ENCODE results near the gene YAP1.

YAP1 gene

GRCh38 chr11:102240502-102240901, 130.3 kb downstream of the YAP1 start:
- H3K36me3 ChIP-seq (ENCODE audit: insufficient read depth, low read length), result no peaks in the 10 kb centered on the region
- no peak overlapping the region for H3K4me3 ChIP-seq (ENCODE audit: low read depth, low read length)
- H3K27ac ChIP-seq (ENCODE audit: low read depth, low read length), result no peak overlapping the region
- no peaks in the 10 kb centered on the region for H3K79me2 ChIP-seq (ENCODE audit: control insufficient read depth, insufficient read depth, low read length, unreplicated experiment)
- H3K4me1 ChIP-seq (ENCODE audit: control insufficient read depth, insufficient read depth, low read length, unreplicated experiment), result peaks cover 19% of the 10 kb centered on the region
- H3K27me3 ChIP-seq (ENCODE audit: insufficient read depth, low read length), result no peaks in the 10 kb centered on the region
- no peak overlapping the region for H2AFZ ChIP-seq (ENCODE audit: low read length, unreplicated experiment)

GRCh38 chr11:102241026-102241425, 130.8 kb downstream of the YAP1 start:
- H2AFZ ChIP-seq (ENCODE audit: low read length, unreplicated experiment), result no peak overlapping the region
- H3K79me2 ChIP-seq (ENCODE audit: control insufficient read depth, insufficient read depth, low read length, unreplicated experiment), result no peaks in the 10 kb centered on the region
- H3K27me3 ChIP-seq (ENCODE audit: insufficient read depth, low read length), result no peaks in the 10 kb centered on the region
- H3K4me3 ChIP-seq (ENCODE audit: low read depth, low read length), result no peak overlapping the region
- no peaks in the 10 kb centered on the region for H3K36me3 ChIP-seq (ENCODE audit: insufficient read depth, low read length)
- peaks cover 19% of the 10 kb centered on the region for H3K4me1 ChIP-seq (ENCODE audit: control insufficient read depth, insufficient read depth, low read length, unreplicated experiment)
- H3K27ac ChIP-seq (ENCODE audit: low read depth, low read length), result no peak overlapping the region

DNA sequence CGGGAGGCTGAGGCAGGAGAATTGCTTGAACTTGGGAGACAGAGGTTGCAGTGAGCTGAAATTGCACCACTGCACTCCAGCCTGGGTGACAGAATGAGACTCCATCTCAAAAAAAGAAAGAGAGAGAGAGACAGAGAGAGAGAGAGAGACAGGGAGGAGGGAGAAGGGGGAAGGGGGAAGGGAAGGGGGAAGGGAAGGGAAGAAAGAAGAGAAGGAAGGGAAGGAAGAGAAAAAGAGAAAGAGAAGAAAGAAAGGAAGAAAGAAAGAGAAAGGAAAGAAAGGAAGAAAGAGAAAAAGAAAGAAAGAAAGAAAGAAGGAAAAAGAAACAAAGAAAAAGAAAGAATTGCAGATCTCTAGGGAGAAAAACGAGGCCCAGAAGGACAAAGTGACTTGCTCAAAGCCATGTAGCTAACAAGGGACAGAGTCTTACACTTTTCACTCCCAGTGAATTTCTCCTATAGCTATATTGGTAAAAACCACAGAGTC, 133.2 kb downstream of the YAP1 start:
- Histone ChIP-seq H3K36me3 (ENCODE audit: insufficient read depth, low read length) (no peaks in the 10 kb centered on the region), H2AFZ (ENCODE audit: low read length, unreplicated experiment) (no peak overlapping the region), H3K27ac (ENCODE audit: low read depth, low read length) (no peak overlapping the region), H3K27me3 (ENCODE audit: insufficient read depth, low read length) (no peaks in the 10 kb centered on the region), H3K4me3 (ENCODE audit: low read depth, low read length) (no peak overlapping the region), H3K4me1 (ENCODE audit: control insufficient read depth, insufficient read depth, low read length, unreplicated experiment) (peaks cover 19% of the 10 kb centered on the region), H3K79me2 (ENCODE audit: control insufficient read depth, insufficient read depth, low read length, unreplicated experiment) (no peaks in the 10 kb centered on the region)

- H3K79me2 ChIP-seq (ENCODE audit: control insufficient read depth, insufficient read depth, low read length, unreplicated experiment), result no peaks in the 10 kb centered on the region
- H3K4me1 ChIP-seq (ENCODE audit: control insufficient read depth, insufficient read depth, low read length, unreplicated experiment), result peaks cover 19% of the 10 kb centered on the region
- H2AFZ ChIP-seq (ENCODE audit: low read length, unreplicated experiment), result no peak overlapping the region
- H3K27me3 ChIP-seq (ENCODE audit: insufficient read depth, low read length), result no peaks in the 10 kb centered on the region
- 0 out of 2 replicates have a peak overlapping the region, but pooled peaks have one; percentile 12 for H3K27ac ChIP-seq (ENCODE audit: low read depth, low read length)
- no peak overlapping the region for H3K4me3 ChIP-seq (ENCODE audit: low read depth, low read length)
- no peaks in the 10 kb centered on the region for H3K36me3 ChIP-seq (ENCODE audit: insufficient read depth, low read length)
Measured at GRCh38 chr11:102244681-102245409, 134.6 kb downstream of the YAP1 start.

GRCh38 chr11:102251423-102251822, 141.2 kb downstream of the YAP1 start:
- H3K4me1 ChIP-seq (ENCODE audit: control insufficient read depth, insufficient read depth, low read length, unreplicated experiment), result peaks cover 5% of the 10 kb centered on the region
- H3K79me2 ChIP-seq (ENCODE audit: control insufficient read depth, insufficient read depth, low read length, unreplicated experiment), result no peaks in the 10 kb centered on the region
- no peaks in the 10 kb centered on the region for H3K36me3 ChIP-seq (ENCODE audit: insufficient read depth, low read length)
- H2AFZ ChIP-seq (ENCODE audit: low read length, unreplicated experiment), result no peak overlapping the region
- H3K4me3 ChIP-seq (ENCODE audit: low read depth, low read length), result no peak overlapping the region
- H3K27me3 ChIP-seq (ENCODE audit: insufficient read depth, low read length), result no peaks in the 10 kb centered on the region
- H3K27ac ChIP-seq (ENCODE audit: low read depth, low read length), result no peak overlapping the region

GRCh38 chr11:102252339-102252891, 142.2 kb downstream of the YAP1 start:
- H3K27me3 ChIP-seq (ENCODE audit: insufficient read depth, low read length), result no peaks in the 10 kb centered on the region
- peaks cover 7% of the 10 kb centered on the region for H3K4me1 ChIP-seq (ENCODE audit: control insufficient read depth, insufficient read depth, low read length, unreplicated experiment)
- H3K27ac ChIP-seq (ENCODE audit: low read depth, low read length), result no peak overlapping the region
- no peak overlapping the region for H2AFZ ChIP-seq (ENCODE audit: low read length, unreplicated experiment)
- H3K36me3 ChIP-seq (ENCODE audit: insufficient read depth, low read length), result no peaks in the 10 kb centered on the region
- H3K79me2 ChIP-seq (ENCODE audit: control insufficient read depth, insufficient read depth, low read length, unreplicated experiment), result no peaks in the 10 kb centered on the region
- no peak overlapping the region for H3K4me3 ChIP-seq (ENCODE audit: low read depth, low read length)

DNA sequence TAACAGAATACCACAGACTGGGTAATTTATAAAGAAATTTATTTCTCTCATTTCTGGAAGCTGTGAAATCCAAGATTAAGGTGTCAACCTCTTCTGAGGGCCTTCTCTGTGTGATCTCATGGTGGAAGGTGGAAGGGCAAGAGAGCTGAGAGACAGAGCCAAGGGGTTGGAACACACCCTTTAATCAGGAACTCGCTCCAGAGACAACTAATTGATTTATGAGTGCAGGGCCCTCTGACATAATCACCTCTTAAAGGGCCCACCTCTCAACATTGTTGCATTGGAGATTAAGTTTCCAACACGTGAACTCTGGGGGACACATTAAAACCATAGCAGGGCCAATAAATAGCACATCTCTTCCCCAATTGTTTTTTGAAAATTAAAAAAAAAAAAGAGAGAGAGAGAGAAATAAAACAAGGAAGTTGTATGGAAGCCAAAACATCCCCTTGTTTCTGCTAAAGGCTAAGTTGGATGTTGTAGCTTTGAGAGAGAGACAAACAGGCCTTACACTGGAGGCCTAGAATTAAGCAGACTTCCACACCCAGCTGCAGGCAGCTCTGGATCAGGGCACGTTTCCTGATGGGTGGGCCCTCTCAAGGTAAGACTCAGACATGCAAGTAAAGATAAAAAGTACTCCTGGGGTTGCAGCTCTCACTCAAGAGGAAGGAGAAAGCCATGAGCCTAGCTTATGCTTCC, 142.9 kb downstream of the YAP1 start:
- Histone ChIP-seq H3K27me3 (ENCODE audit: insufficient read depth, low read length) (no peaks in the 10 kb centered on the region), H3K4me1 (ENCODE audit: control insufficient read depth, insufficient read depth, low read length, unreplicated experiment) (peaks cover 7% of the 10 kb centered on the region), H2AFZ (ENCODE audit: low read length, unreplicated experiment) (no peak overlapping the region), H3K27ac (ENCODE audit: low read depth, low read length) (no peak overlapping the region), H3K36me3 (ENCODE audit: insufficient read depth, low read length) (no peaks in the 10 kb centered on the region), H3K4me3 (ENCODE audit: low read depth, low read length) (no peak overlapping the region), H3K79me2 (ENCODE audit: control insufficient read depth, insufficient read depth, low read length, unreplicated experiment) (no peaks in the 10 kb centered on the region)

GRCh38 chr11:102254047-102254446, 143.8 kb downstream of the YAP1 start:
- H3K4me3 ChIP-seq (ENCODE audit: low read depth, low read length), result no peak overlapping the region
- no peaks in the 10 kb centered on the region for H3K36me3 ChIP-seq (ENCODE audit: insufficient read depth, low read length)
- no peaks in the 10 kb centered on the region for H3K27me3 ChIP-seq (ENCODE audit: insufficient read depth, low read length)
- no peak overlapping the region for H3K27ac ChIP-seq (ENCODE audit: low read depth, low read length)
- no peaks in the 10 kb centered on the region for H3K79me2 ChIP-seq (ENCODE audit: control insufficient read depth, insufficient read depth, low read length, unreplicated experiment)
- H2AFZ ChIP-seq (ENCODE audit: low read length, unreplicated experiment), result no peak overlapping the region
- peaks cover 7% of the 10 kb centered on the region for H3K4me1 ChIP-seq (ENCODE audit: control insufficient read depth, insufficient read depth, low read length, unreplicated experiment)

DNA sequence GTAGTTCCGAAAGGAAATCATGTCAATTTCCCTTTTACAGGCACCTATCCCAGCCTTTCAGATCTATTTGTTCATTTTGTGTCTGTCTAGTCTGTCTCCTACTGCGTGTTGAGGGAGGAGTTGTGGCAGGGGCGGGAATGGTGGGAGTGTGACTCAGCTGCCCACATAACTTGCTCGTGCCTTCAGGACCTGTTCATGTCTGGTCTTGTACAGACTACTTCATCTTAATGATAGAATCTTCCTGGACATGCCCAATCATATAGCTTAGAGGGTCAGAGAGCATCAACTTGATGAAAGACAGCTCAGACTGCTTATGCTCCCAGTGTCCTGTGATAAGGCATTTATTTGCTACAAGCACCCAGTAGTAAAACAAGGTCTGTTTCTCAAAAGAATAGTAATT, 146.0 kb downstream of the YAP1 start:
- Histone ChIP-seq H3K4me1 (ENCODE audit: control insufficient read depth, insufficient read depth, low read length, unreplicated experiment) (peaks cover 7% of the 10 kb centered on the region), H2AFZ (ENCODE audit: low read length, unreplicated experiment) (no peak overlapping the region)

DNA sequence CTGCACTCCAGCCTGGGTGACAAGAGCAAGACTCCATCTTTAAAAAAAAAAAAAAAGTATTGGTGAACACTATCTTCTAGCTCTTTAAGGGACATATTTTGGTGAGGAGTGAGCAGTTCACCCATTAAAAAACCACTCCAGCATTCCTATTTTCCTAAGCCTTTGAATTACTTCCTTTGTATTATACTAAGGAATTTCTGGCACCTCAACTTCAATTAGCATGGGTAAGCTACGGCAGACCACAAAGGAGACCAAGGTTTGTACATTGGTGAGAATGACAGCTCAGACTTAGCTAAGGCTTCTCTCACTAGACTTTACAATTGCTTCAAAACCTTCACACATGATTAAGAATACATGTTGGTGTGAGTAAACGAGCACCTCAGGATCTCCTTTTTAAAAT, 150.0 kb downstream of the YAP1 start:
- Histone ChIP-seq H3K79me2 (ENCODE audit: control insufficient read depth, insufficient read depth, low read length, unreplicated experiment) (no peaks in the 10 kb centered on the region), H3K27me3 (ENCODE audit: insufficient read depth, low read length) (no peaks in the 10 kb centered on the region), H3K4me1 (ENCODE audit: control insufficient read depth, insufficient read depth, low read length, unreplicated experiment) (peaks cover 4% of the 10 kb centered on the region), H3K27ac (ENCODE audit: low read depth, low read length) (no peak overlapping the region), H3K4me3 (ENCODE audit: low read depth, low read length) (no peak overlapping the region), H3K36me3 (ENCODE audit: insufficient read depth, low read length) (no peaks in the 10 kb centered on the region), H2AFZ (ENCODE audit: low read length, unreplicated experiment) (no peak overlapping the region)

More for the DNA sequence above, 146.0 kb downstream of the YAP1 start:
- H3K79me2 ChIP-seq (ENCODE audit: control insufficient read depth, insufficient read depth, low read length, unreplicated experiment), result no peaks in the 10 kb centered on the region
- no peaks in the 10 kb centered on the region for H3K36me3 ChIP-seq (ENCODE audit: insufficient read depth, low read length)
- no peaks in the 10 kb centered on the region for H3K27me3 ChIP-seq (ENCODE audit: insufficient read depth, low read length)
- H3K4me3 ChIP-seq (ENCODE audit: low read depth, low read length), result no peak overlapping the region
- H3K27ac ChIP-seq (ENCODE audit: low read depth, low read length), result no peak overlapping the region

Measured in ACC112 (cell line).